ENCODE measurements around the gene MGST1. TPM values are rescaled to one million over a fixed set of nuclear protein-coding genes. Genes with fewer than 3 reads are reported as not detected.
"Not testable (repeated sequence)": the region's sequence is repeated elsewhere in the genome, so short reads cannot be mapped to it uniquely, and the experiment has no call there.

Gene MGST1
- total and polyA plus RNA-seq, 2 experiments from 2014 or later: 44.8 to 261 TPM

- peak; percentile 77 to 83 for DNase-seq (ENCODE audit: low read depth in 1 of 2, low spot score in 1 of 2)
- TF ChIP-seq, protein P1, sequence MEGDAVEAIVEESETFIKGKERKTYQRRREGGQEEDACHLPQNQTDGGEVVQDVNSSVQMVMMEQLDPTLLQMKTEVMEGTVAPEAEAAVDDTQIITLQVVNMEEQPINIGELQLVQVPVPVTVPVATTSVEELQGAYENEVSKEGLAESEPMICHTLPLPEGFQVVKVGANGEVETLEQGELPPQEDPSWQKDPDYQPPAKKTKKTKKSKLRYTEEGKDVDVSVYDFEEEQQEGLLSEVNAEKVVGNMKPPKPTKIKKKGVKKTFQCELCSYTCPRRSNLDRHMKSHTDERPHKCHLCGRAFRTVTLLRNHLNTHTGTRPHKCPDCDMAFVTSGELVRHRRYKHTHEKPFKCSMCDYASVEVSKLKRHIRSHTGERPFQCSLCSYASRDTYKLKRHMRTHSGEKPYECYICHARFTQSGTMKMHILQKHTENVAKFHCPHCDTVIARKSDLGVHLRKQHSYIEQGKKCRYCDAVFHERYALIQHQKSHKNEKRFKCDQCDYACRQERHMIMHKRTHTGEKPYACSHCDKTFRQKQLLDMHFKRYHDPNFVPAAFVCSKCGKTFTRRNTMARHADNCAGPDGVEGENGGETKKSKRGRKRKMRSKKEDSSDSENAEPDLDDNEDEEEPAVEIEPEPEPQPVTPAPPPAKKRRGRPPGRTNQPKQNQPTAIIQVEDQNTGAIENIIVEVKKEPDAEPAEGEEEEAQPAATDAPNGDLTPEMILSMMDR (IDR thresholded peaks at IDR 0.05; ENCODE audit: low read depth, low read length): peak; percentile 58
These were observed 38.6 kb downstream of the MGST1 start for GRCh38 chr12:16385782-16386646.

GRCh38 chr12:16387919-16388318 lies 40.5 kb downstream of the MGST1 start:
- Histone ChIP-seq H3K36me3 (no peaks in the 10 kb centered on the region), H3K4me3 (no peak overlapping the region), H3K27ac (no peak overlapping the region), H3K9me3 (ENCODE audit: low read depth) (no peaks in the 10 kb centered on the region), H3K27me3 (no peaks in the 10 kb centered on the region), H3K4me1 (ENCODE audit: low read depth) (no peaks in the 10 kb centered on the region)
- DNase-seq (ENCODE audit: low read depth in 1 of 2, low spot score in 1 of 2): no peak
- TF ChIP-seq, protein P1 (IDR thresholded peaks at IDR 0.05; ENCODE audit: low read depth, low read length): no peak

More at GRCh38 chr12:16385782-16386646, 38.6 kb downstream of the MGST1 start:
- H3K9me3 ChIP-seq (ENCODE audit: low read depth): no peaks in the 10 kb centered on the region
- H3K27ac ChIP-seq: no peak overlapping the region
- H3K4me1 ChIP-seq (ENCODE audit: low read depth): no peaks in the 10 kb centered on the region
- H3K4me3 ChIP-seq: no peak overlapping the region
- no peaks in the 10 kb centered on the region for H3K27me3 ChIP-seq
- no peaks in the 10 kb centered on the region for H3K36me3 ChIP-seq

GRCh38 chr12:16389594-16389993 lies 42.1 kb downstream of the MGST1 start:
- Histone ChIP-seq H3K27ac (no peak overlapping the region), H3K27me3 (no peaks in the 10 kb centered on the region), H3K36me3 (no peaks in the 10 kb centered on the region), H3K4me3 (no peak overlapping the region), H3K4me1 (ENCODE audit: low read depth) (no peaks in the 10 kb centered on the region), H3K9me3 (ENCODE audit: low read depth) (no peaks in the 10 kb centered on the region)
- TF ChIP-seq, protein P1 (IDR thresholded peaks at IDR 0.05; ENCODE audit: low read depth, low read length): no peak
- peak in 1 of 2 donors; percentile 30 for DNase-seq (ENCODE audit: low read depth in 1 of 2, low spot score in 1 of 2)

DNA sequence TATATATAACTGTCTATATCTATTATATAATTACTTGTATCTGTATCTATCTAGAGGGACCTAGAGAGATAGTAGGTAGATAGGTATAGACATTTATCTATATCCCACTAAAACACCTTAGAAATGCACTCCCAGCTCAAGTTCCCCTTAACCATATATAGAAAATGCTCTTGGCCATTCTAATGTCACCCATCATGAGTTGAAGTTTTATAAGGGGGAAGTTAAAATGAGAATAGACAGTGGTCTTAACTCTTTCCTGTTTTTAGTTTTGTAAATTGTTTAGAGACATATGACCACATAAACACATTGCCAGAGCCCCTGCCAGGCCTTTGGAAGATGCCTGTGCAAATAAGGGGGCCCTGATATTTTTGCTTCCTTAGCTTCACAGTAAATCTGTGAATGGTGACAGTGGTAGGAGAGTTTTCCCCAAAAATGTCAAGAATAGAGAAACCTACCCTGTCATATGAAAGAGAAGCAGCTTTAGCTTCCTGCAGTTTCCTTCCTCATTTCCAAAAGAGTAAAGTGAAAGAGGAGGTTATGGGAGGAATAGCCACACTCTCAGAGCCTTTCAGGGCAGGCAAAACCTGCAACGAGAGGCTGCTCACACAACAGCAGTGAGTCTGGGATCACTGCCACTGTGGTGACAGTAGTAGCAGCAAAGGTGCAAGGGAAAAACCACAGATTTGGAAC lies 45.5 kb downstream of the MGST1 start:
- DNase-seq (ENCODE audit: low read depth in 1 of 2, low spot score in 1 of 2): no peak
- Histone ChIP-seq H3K9me3 (ENCODE audit: low read depth) (no peaks in the 10 kb centered on the region), H3K4me3 (no peak overlapping the region), H3K27me3 (no peaks in the 10 kb centered on the region), H3K27ac (no peak overlapping the region), H3K36me3 (no peaks in the 10 kb centered on the region), H3K4me1 (ENCODE audit: low read depth) (no peaks in the 10 kb centered on the region)
- TF ChIP-seq, protein P1 (IDR thresholded peaks at IDR 0.05; ENCODE audit: low read depth, low read length): no peak

DNA sequence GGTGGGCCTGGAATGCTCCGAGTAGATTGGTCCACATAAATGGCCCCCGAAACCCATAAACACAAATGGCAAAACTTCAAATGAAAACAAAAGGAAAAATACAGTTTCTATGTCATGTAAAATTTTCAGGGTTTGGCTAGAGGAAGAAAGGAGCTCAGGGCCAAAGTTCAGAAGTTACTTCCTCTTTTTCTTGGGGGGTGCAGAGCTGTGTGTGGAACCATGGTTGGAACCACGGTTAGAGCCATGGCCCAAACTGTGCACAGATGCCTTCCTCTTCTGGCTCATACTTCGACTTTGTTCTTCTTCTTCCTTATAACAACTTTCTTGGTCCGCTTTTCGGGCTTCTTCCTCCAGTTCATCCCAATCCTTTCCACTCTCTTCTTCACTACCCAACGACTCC lies 51.7 kb downstream of the MGST1 start:
- no peaks in the 10 kb centered on the region for H3K36me3 ChIP-seq
- TF ChIP-seq, protein P1 (IDR thresholded peaks at IDR 0.05; ENCODE audit: low read depth, low read length): no peak
- H3K4me1 ChIP-seq (ENCODE audit: low read depth): no peaks in the 10 kb centered on the region
- H3K4me3 ChIP-seq: no peak overlapping the region
- no peak overlapping the region for H3K27ac ChIP-seq
- DNase-seq (ENCODE audit: low read depth in 1 of 2, low spot score in 1 of 2): no peak
- no peaks in the 10 kb centered on the region for H3K9me3 ChIP-seq (ENCODE audit: low read depth)
- H3K27me3 ChIP-seq: no peaks in the 10 kb centered on the region

GRCh38 chr12:16401835-16402234 lies 54.4 kb downstream of the MGST1 start:
- not testable (repeated sequence) for H3K9me3 ChIP-seq (ENCODE audit: low read depth); DNase-seq (ENCODE audit: low read depth in 1 of 2, low spot score in 1 of 2); H3K36me3 ChIP-seq; H3K4me3 ChIP-seq; H3K27ac ChIP-seq; H3K27me3 ChIP-seq; H3K4me1 ChIP-seq (ENCODE audit: low read depth)

All from cardiac muscle cell (in vitro differentiated cells and primary cell).